HG03066 (cell line): Measurements from ENCODE around the gene TTLL10.

Source experiments
- ATAC-seq: cut with Tn5 transposase; IDR thresholded peaks from one replicate; pipeline ENCODE4 v1.9.1; 2021; ENCODE audit warnings: low read depth; ENCODE audit not compliant: unreplicated experiment

The TTLL10 gene

GRCh38 chr1:1203561-1204424 is 30.1 kb downstream of the TTLL10 start:
- no peak for ATAC-seq

- no peak for ATAC-seq
These were observed 30.8 kb downstream of the TTLL10 start for GRCh38 chr1:1204425-1204920.

GRCh38 chr1:1204998-1205768 is 31.5 kb downstream of the TTLL10 start:
- ATAC-seq: no peak

GRCh38 chr1:1205769-1206375 is 32.2 kb downstream of the TTLL10 start:
- ATAC-seq: no peak

GRCh38 chr1:1206376-1206965 is 32.8 kb downstream of the TTLL10 start, which contains the start of gene TNFRSF18:
Gene TNFRSF18, minus strand, starts transcription at chr1:1206592. Its CDS starts 21 bp downstream, at chr1:1206571.
- no peak for ATAC-seq

- no peak for ATAC-seq
These were observed 33.4 kb downstream of the TTLL10 start for GRCh38 chr1:1206966-1207531.

GRCh38 chr1:1207571-1207892 is 33.9 kb downstream of the TTLL10 start:
- ATAC-seq: no peak

- no peak for ATAC-seq
These were observed 35.2 kb downstream of the TTLL10 start for GRCh38 chr1:1208713-1209433.

- no peak for ATAC-seq
These were observed 37.3 kb downstream of the TTLL10 start for GRCh38 chr1:1210726-1211540.

GRCh38 chr1:1211541-1212441 is 38.1 kb downstream of the TTLL10 start:
- ATAC-seq: no peak

GRCh38 chr1:1212780-1213344 is 39.2 kb downstream of the TTLL10 start:
- no peak for ATAC-seq

- ATAC-seq: no peak
These were observed 39.9 kb downstream of the TTLL10 start, which contains the start of gene TNFRSF4 for GRCh38 chr1:1213345-1214265. Gene TNFRSF4, minus strand, starts transcription at chr1:1214153. Its CDS starts 26 bp downstream, at chr1:1214127.

GRCh38 chr1:1215080-1215676 is 41.5 kb downstream of the TTLL10 start:
- no peak for ATAC-seq

- no peak for ATAC-seq
These were observed 42.4 kb downstream of the TTLL10 start for GRCh38 chr1:1215881-1216605.
